GM19193 (cell line): ENCODE results near the gene NT5E.

Experiments
- POLR2A ChIP-seq: IDR thresholded peaks from 4 replicates; pipeline ENCODE4 v1.6.1; 2011; ENCODE audit not compliant: insufficient read depth, insufficient read length; ENCODE audit errors: extremely low read depth

The NT5E gene

DNA sequence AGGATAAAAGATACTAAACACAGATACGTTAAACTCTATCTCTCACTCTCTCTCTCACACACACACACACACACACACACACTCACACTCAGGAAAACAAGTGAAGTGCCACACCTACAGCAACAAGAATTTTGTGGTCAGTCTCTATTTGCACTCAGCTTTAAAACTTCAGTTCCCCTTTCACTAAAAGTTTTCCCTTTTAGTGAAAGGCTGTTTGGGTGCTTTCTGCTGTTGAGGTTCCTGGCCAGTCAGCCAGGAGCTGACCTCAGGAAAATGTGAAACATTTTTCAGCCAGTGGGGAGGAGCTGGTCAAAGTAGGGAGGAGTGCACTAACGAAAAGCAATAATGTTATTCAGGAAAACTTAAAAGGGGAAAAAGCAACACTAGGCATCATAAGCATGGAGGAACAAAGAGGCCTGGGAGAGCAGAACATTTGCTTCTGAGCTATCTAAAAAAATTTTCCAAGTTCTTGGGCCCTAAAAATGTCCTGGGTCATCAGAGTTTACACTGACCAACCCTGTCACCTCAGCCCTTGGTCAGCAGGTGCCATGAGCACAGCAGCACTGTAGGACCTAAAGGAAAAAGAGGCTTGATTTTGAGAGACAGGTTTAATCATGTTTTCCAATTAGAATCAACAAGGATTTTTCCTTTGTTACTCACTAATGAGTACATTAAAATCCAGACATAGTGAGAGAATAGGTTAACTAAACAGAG is 30.7 kb upstream of the NT5E start:
- no peak for TF ChIP-seq POLR2A

GRCh38 chr6:85420551-85420950 is 29.3 kb upstream of the NT5E start:
- TF ChIP-seq POLR2A: no peak

DNA sequence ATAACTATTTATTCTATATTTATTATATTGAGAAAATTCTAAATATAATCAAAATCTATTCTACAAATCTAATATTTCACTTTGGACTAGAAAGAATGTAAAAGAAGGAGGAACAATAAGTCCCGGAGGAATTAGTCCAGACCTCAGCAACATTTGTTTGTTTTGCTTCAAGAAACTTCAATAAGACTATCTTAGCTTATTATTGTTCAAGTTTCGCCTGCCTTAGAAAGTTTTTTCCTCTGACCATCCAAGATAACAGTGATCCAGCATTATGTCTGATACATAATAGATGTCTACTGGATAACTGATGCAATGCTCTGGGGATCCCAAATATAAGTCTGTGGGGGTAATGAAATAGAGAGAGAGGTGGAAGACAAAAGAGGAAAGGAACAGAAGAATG is 28.7 kb upstream of the NT5E start:
- TF ChIP-seq POLR2A: no peak

- no peak for TF ChIP-seq POLR2A
These were observed 27.9 kb upstream of the NT5E start for GRCh38 chr6:85421972-85422371.

DNA sequence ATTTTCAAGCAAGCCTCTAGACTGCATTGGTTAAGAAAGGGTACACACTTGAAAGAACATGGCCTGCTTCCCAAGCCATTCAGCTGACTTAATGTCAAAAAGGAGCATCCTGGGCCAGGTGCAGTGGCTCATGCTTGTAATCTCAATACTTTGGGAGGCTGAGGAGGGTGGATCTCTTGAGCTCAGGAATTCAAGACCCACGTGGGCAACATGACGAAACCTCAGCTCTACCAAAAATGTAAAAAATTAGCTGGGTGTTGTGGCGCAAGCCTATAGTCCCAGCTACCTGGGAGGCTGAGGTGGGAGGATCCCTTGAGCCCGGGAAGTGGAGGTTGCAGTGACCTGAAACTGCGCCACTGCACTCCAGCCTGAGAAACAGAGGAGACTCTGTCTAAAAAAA is 26.9 kb upstream of the NT5E start:
- TF ChIP-seq POLR2A: no peak

DNA sequence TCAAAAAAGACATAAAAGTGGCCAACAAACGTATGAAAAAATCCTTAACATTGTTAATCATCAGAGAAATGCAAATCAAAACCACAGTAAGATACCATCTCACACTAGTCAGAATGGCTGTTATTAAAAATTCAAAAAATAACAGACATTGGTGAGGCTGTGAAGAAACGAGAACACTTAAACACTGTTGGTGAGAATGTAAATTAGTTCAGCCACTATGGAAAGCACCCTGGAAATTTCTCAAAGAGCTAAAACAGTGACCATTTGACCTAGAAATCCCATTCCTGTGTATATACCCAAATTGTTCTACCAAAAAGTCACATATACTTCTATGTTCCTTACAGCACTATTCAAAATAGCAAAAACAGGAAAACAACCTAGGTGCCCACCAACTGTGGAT is 24.9 kb upstream of the NT5E start:
- TF ChIP-seq POLR2A: no peak

DNA sequence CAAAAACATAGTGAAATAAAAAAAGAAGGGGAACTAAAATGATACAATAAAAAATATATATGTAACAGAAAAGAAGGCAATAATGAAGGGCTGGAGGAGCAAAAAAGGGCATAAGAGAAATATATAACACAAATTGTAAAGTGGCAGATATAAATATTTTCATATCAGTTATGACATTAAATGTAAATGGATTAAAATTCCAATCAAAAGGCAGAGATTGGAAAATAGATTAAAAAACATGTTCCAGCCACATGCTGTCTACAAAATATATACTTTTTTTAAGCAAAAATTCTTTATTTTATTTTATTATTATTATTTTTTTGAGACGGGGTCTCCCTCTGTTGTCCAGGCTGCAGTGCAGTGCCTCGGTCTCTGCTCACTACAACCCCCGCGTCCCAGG is 23.9 kb upstream of the NT5E start:
- no peak for TF ChIP-seq POLR2A

GRCh38 chr6:85428486-85428885 is 21.4 kb upstream of the NT5E start:
- TF ChIP-seq POLR2A: no peak

GRCh38 chr6:85429346-85429745 is 20.5 kb upstream of the NT5E start:
- TF ChIP-seq POLR2A: no peak

DNA sequence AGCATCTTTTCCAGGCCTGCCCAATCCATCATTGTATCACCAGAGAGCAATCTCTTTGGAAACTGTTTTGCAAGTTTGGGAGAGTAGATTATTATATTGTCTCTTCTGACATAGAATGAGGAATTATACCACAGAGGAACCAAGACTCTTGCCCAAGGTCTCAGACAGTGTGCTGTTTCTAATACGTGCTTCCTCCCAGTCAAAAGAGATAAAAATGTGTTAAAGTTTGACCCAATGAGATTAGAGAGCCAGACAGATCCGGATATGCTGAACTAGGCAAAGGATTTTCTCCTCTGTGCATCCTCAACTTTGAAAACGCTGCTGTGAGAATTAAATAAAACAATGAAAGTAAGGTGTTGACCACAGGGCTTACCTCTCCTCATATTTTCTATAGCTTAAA is 18.6 kb upstream of the NT5E start:
- TF ChIP-seq POLR2A: no peak

GRCh38 chr6:85432554-85432953 is 17.3 kb upstream of the NT5E start:
- TF ChIP-seq POLR2A: no peak

- TF ChIP-seq POLR2A: no peak
These were observed 14.0 kb upstream of the NT5E start for GRCh38 chr6:85435851-85436250.

DNA sequence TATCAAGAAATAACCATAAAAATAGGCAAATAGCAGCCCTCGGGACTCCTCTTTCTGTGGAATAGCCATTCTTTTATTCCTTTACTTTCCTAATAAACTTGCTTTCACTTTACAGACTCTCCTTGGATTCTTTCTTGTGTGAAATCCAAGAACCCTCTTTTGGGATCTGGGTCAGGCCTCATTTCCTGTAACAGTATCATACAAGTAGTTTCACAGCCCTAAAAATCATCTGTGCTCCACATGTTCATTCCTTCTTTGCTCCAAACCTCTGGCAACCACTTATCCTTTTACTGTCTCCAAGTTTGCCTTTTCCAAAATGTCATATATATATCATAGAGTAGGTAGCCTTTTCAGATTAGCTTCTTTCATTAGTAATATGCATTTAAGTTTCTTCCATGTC is 13.5 kb upstream of the NT5E start:
- no peak for TF ChIP-seq POLR2A

DNA sequence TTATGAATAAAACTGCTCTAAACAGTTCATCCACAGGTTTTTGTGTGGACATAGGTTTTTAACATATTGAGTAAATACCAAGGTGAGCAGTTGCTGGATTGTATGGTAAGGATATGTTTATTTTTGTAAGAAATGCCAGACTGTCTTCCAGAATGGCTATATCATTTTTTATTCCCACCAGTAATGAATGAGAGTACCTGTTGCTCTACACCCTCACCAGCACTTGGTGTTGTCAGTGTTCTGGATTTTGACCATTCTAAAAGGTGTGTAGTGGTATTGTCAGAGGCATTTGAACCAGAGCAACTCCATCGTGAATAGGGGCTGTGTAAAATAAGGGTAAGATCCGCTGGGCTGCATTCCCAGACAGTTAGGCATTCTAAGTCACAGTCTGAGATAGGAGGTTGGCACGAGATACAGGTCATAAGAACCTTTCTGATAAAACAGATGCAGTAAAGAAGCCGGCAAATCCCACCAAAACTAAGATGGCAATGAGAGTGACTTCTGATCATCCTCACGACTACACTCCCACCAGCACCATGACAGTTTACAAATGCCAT is 12.9 kb upstream of the NT5E start:
- no peak for TF ChIP-seq POLR2A

GRCh38 chr6:85443349-85444117 is 6.3 kb upstream of the NT5E start:
- TF ChIP-seq POLR2A: no peak

- TF ChIP-seq POLR2A: no peak
These were observed 480 bp upstream of the NT5E start for GRCh38 chr6:85449388-85449817.

GRCh38 chr6:85451565-85452306 is 1.9 kb downstream of the NT5E start:
- TF ChIP-seq POLR2A: no peak
